Keratinocyte (primary cell): ENCODE measurements around the gene EMCN.

Source experiments
- CTCF ChIP-seq, 3 experiments: IDR thresholded peaks in 1 of 3; conservative IDR thresholded peaks in 1 of 3; optimal IDR thresholded peaks in 1 of 3; 2 replicates in 2 of 3; 3 replicates in 1 of 3; pipeline versions ENCODE3 to v1.5.1; 2011; ENCODE audit warnings: low read length in 3 of 3, mild to moderate bottlenecking in 3 of 3, moderate library complexity in 2 of 3, control low read depth in 1 of 3, inconsistent platforms in 1 of 3; ENCODE audit not compliant: insufficient read depth in 2 of 3; ENCODE audit errors: extremely low read depth in 1 of 3
- EZH2 ChIP-seq: IDR thresholded peaks from one replicate; pipeline ENCODE4 v1.6.1; 2012; ENCODE audit warnings: inconsistent platforms, mild to moderate bottlenecking, low read length, moderate library complexity

GRCh38 chr4:100466501-100466900, 51.3 kb downstream of the EMCN start:
- TF ChIP-seq EZH2 = no peak
- no peak for TF ChIP-seq CTCF (optimal IDR thresholded peaks at IDR 0.05 in 1 of 3, IDR thresholded peaks at IDR 0.05 in 1 of 3, conservative IDR thresholded peaks at IDR 0.05 in 1 of 3; ENCODE audit: extremely low read depth in 1 of 3, insufficient read depth in 2 of 3, low read length in 3 of 3)
